OCI-LY7 (cell line): ENCODE results near the gene DGKH. TPM values are rescaled to one million over a fixed set of nuclear protein-coding genes. Genes with fewer than 3 reads are reported as not detected.

Source experiments
- BruUV-seq: library from RNA; stranded (reverse); fragments of 400-500 nt; replicated peaks from 2 replicates; lab custom pipeline; 2021; lab: Mats Ljungman, UMichigan
- CTCF ChIA-PET: fragments of 300-600 bp; sonication (Branson Sonifier 250); formaldehyde crosslinking; loops from one replicate; lab custom pipeline; 2022; ENCODE audit warnings: antibody characterized with exemption; ENCODE audit not compliant: unreplicated experiment; lab: Charles Lee
- POLR2A ChIA-PET: fragments of 300-600 bp; sonication (Branson Sonifier 250); formaldehyde crosslinking; loops from one replicate; lab custom pipeline; 2022; ENCODE audit warnings: antibody characterized with exemption; lab: Charles Lee
- DNase-seq: peaks from one replicate; pipeline ENCODE4 v3.0.0-alpha.2; 2015; ENCODE audit warnings: low spot score
- H2AFZ ChIP-seq: fragments of 200-600 bp; sonication (generic), shearing (Covaris generic); 2 replicates; pipeline ENCODE4 v1.6.1; 2014; ENCODE audit warnings: mild to moderate bottlenecking, antibody characterized with exemption, low read length, moderate library complexity
- H3K27ac ChIP-seq: fragments of 200-600 bp; sonication (generic); 2 replicates; pipeline ENCODE4 v1.5.1; 2014; ENCODE audit warnings: mixed run types, low read depth, mild to moderate bottlenecking, moderate library complexity, low read length, inconsistent platforms; ENCODE audit not compliant: poor library complexity, severe bottlenecking
- H3K36me3 ChIP-seq: fragments of 200-600 bp; sonication (generic); 2 replicates; pipeline ENCODE4 v1.6.1; 2014; ENCODE audit warnings: mild to moderate bottlenecking, antibody characterized with exemption, low read length, moderate library complexity, mixed read lengths; ENCODE audit not compliant: insufficient read depth
- H3K4me1 ChIP-seq: fragments of 200-600 bp; sonication (generic); 2 replicates; pipeline ENCODE4 v1.5.1; 2014; ENCODE audit warnings: mild to moderate bottlenecking, low read length; ENCODE audit not compliant: insufficient read depth, poor library complexity, severe bottlenecking
- H3K4me2 ChIP-seq: fragments of 200-600 bp; sonication (generic); 2 replicates; pipeline ENCODE4 v1.6.1; 2014; ENCODE audit warnings: mild to moderate bottlenecking, low read length
- H3K4me3 ChIP-seq: fragments of 200-600 bp; sonication (generic); 2 replicates; pipeline ENCODE4 v1.5.1; 2014; ENCODE audit warnings: mild to moderate bottlenecking, low read depth, low read length; ENCODE audit not compliant: poor library complexity, severe bottlenecking
- H3K79me2 ChIP-seq: fragments of 200-600 bp; sonication (generic); 2 replicates; pipeline ENCODE4 v1.6.1; 2016; ENCODE audit warnings: low read depth, mild to moderate bottlenecking, low read length, moderate library complexity, mixed read lengths; ENCODE audit not compliant: insufficient read depth
- H3K9me2 ChIP-seq: fragments of 200-600 bp; sonication (generic); 2 replicates; pipeline ENCODE4 v1.6.1; 2016; ENCODE audit warnings: mild to moderate bottlenecking, low read length, mixed read lengths; ENCODE audit not compliant: insufficient read depth
- H3K9me3 ChIP-seq: fragments of 200-600 bp; sonication (generic); 2 replicates; pipeline ENCODE4 v1.6.1; 2014; ENCODE audit warnings: mild to moderate bottlenecking, mixed run types, low read length, mixed read lengths
- H4K20me1 ChIP-seq: fragments of 200-600 bp; sonication (generic); 2 replicates; pipeline ENCODE4 v1.6.1; 2014; ENCODE audit warnings: mild to moderate bottlenecking, antibody characterized with exemption, low read length, moderate library complexity, mixed read lengths; ENCODE audit not compliant: insufficient read depth
- CTCF ChIP-seq: fragments of 200-600 bp; sonication (generic); conservative IDR thresholded peaks from 2 replicates; pipeline ENCODE4 v1.5.1; 2014; ENCODE audit warnings: mild to moderate bottlenecking, antibody characterized with exemption, low read length, moderate library complexity, mixed read lengths
- EZH2phosphoT487 ChIP-seq: fragments of 200-600 bp; sonication (generic); IDR thresholded peaks from 2 replicates; pipeline ENCODE4 v1.6.1; 2018; ENCODE audit warnings: low read depth, borderline replicate concordance, mild to moderate bottlenecking, mixed run types, antibody characterized with exemption, low read length, moderate library complexity, mixed read lengths
- intact Hi-C: fragments of 100-400 bp; cut with micrococcal nuclease; formaldehyde crosslinking; loops from one replicate; pipeline ENCODE4 v1.10.0; 2022; ENCODE audit not compliant: unreplicated experiment
- total RNA-seq, 2 experiments: library from RNA; depleted of rRNA in 1 of 2; stranded (reverse); fragments of >200 nt in 1 of 2; shearing (Covaris generic) in 1 of 2; gene quantifications; 2 replicates each; pipeline ENCODE4 v1.2.3, GENCODE V29; 2014 to 2022

DGKH gene
- total RNA-seq, 2 experiments from 2014 or later: 6.2 to 16.1 TPM

- CTCF ChIA-PET: no interaction called here
- no peak overlapping the region for H3K4me2 ChIP-seq
- no peak overlapping the region for H3K27ac ChIP-seq
- no peak overlapping the region for H3K4me3 ChIP-seq
- no peaks in the 10 kb centered on the region for H4K20me1 ChIP-seq
- BruUV-seq: no TSS peak
- no peaks in the 10 kb centered on the region for H3K36me3 ChIP-seq
- no peak for DNase-seq
- H2AFZ ChIP-seq: no peak overlapping the region
- TF ChIP-seq EZH2phosphoT487 (no peak), CTCF (no peak)
- H3K4me1 ChIP-seq: no peaks in the 10 kb centered on the region
- POLR2A ChIA-PET: interaction anchor here (1.3 kb wide), 1 partner anchor 133 kb away, joined by 3 read pairs; no protein-coding TSS in a partner anchor
- H3K9me2 ChIP-seq: no peaks in the 10 kb centered on the region
- H3K9me3 ChIP-seq: no peaks in the 10 kb centered on the region
- H3K79me2 ChIP-seq: no peaks in the 10 kb centered on the region
- intact Hi-C loops: no loop called here
Measured at GRCh38 chr13:42123600-42123999, 75.2 kb downstream of the DGKH start.

- Histone ChIP-seq H3K4me2 (no peak overlapping the region), H4K20me1 (no peaks in the 10 kb centered on the region), H3K27ac (no peak overlapping the region), H2AFZ (no peak overlapping the region), H3K79me2 (no peaks in the 10 kb centered on the region), H3K9me3 (no peaks in the 10 kb centered on the region), H3K36me3 (no peaks in the 10 kb centered on the region), H3K9me2 (no peaks in the 10 kb centered on the region), H3K4me3 (no peak overlapping the region), H3K4me1 (no peaks in the 10 kb centered on the region)
- intact Hi-C loops: no loop called here
- TF ChIP-seq EZH2phosphoT487 (no peak), CTCF (no peak)
- ChIA-PET CTCF (no interaction called here), POLR2A (interaction anchor here (0.6 to 1.3 kb wide), 3 partner anchors 28 to 135 kb away, joined by 3 read pairs; no protein-coding TSS in a partner anchor)
- no peak for DNase-seq
- no TSS peak for BruUV-seq
Measured at GRCh38 chr13:42125046-42125445, 76.6 kb downstream of the DGKH start.

- POLR2A ChIA-PET: no interaction called here
- H3K4me2 ChIP-seq: no peak overlapping the region
- H2AFZ ChIP-seq: no peak overlapping the region
- H3K9me2 ChIP-seq: no peaks in the 10 kb centered on the region
- no peaks in the 10 kb centered on the region for H3K79me2 ChIP-seq
- no peaks in the 10 kb centered on the region for H3K36me3 ChIP-seq
- H4K20me1 ChIP-seq: no peaks in the 10 kb centered on the region
- no peaks in the 10 kb centered on the region for H3K4me1 ChIP-seq
- H3K9me3 ChIP-seq: no peaks in the 10 kb centered on the region
- no peak overlapping the region for H3K27ac ChIP-seq
- TF ChIP-seq CTCF (no peak), EZH2phosphoT487 (no peak)
- no peak for DNase-seq
- H3K4me3 ChIP-seq: no peak overlapping the region
- BruUV-seq: no TSS peak
- CTCF ChIA-PET: no interaction called here
- intact Hi-C loops: no loop called here
Measured at GRCh38 chr13:42127047-42127446, 78.6 kb downstream of the DGKH start.
